SK-N-MC (cell line): ENCODE data around the gene BRD1.

Experiments used
- EZH2 ChIP-seq: fragments of 200-600 bp; sonication (generic); IDR thresholded peaks from one replicate; pipeline ENCODE4 v1.6.1; 2017; ENCODE audit warnings: antibody characterized with exemption
- FOXP2 ChIP-seq: optimal IDR thresholded peaks from 2 replicates; pipeline ENCODE3; 2011; ENCODE audit warnings: mild to moderate bottlenecking, moderate library complexity; ENCODE audit not compliant: insufficient read depth; ENCODE audit errors: extremely low read length, control extremely low read depth
- POLR2AphosphoS5 ChIP-seq: IDR thresholded peaks from 2 replicates; pipeline ENCODE4 v1.6.1; 2012; ENCODE audit warnings: mild to moderate bottlenecking, low read depth, low read length, borderline replicate concordance

GRCh38 chr22:49814856-49815255 lies 12.8 kb downstream of the BRD1 start:
- no peak for TF ChIP-seq EZH2
- no peak for TF ChIP-seq POLR2AphosphoS5
- TF ChIP-seq FOXP2, result no peak
